ENCODE data around the gene GRM8. TPM values are rescaled to one million over a fixed set of nuclear protein-coding genes. Genes with fewer than 3 reads are reported as not detected.

GRM8 gene
- polyA plus RNA-seq, 1 donor from 2014 or later: 1.5 TPM

- Histone ChIP-seq H3F3A (ENCODE audit: insufficient read depth, low read length, poor library complexity, severe bottlenecking) (no peaks in the 10 kb centered on the region), H3K4me2 (ENCODE audit: low read length) (no peak overlapping the region), H3K4me3 (ENCODE audit: low read length) (no peak overlapping the region), H3K9ac (ENCODE audit: low read length) (no peak overlapping the region), H3K9me3 (ENCODE audit: low read length) (no peaks in the 10 kb centered on the region), H2AFZ (ENCODE audit: low read depth, low read length) (no peak overlapping the region), H3K36me3 (ENCODE audit: insufficient read depth, low read length) (no peaks in the 10 kb centered on the region), H3K27me3 (ENCODE audit: insufficient read depth, low read depth, low read length) (no peaks in the 10 kb centered on the region), H3K79me2 (replicated peaks; ENCODE audit: insufficient read depth, low read length) (no peaks in the 10 kb centered on the region), H3K27ac (ENCODE audit: low read length) (no peak overlapping the region), H3K9me2 (ENCODE audit: insufficient read depth, low read length) (no peaks in the 10 kb centered on the region), H4K20me1 (ENCODE audit: insufficient read depth) (no peaks in the 10 kb centered on the region)
- TF ChIP-seq POLR2AphosphoS5 (IDR thresholded peaks at IDR 0.05) (no peak), CTCF (IDR thresholded peaks at IDR 0.05; ENCODE audit: poor library complexity, severe bottlenecking) (no peak), EP300 (conservative IDR thresholded peaks at IDR 0.05; ENCODE audit: poor library complexity, severe bottlenecking) (no peak), MXI1 (conservative IDR thresholded peaks at IDR 0.05; ENCODE audit: poor library complexity, severe bottlenecking) (no peak), TAF1 (IDR thresholded peaks at IDR 0.05; ENCODE audit: low read depth) (no peak), EZH2 (IDR thresholded peaks at IDR 0.05; ENCODE audit: borderline replicate concordance, insufficient read depth, low read length, poor library complexity, severe bottlenecking) (no peak), SMC3 (conservative IDR thresholded peaks at IDR 0.05; ENCODE audit: poor library complexity) (no peak), RAD21 (conservative IDR thresholded peaks at IDR 0.05) (no peak)
- TF ChIP-seq, protein P1, sequence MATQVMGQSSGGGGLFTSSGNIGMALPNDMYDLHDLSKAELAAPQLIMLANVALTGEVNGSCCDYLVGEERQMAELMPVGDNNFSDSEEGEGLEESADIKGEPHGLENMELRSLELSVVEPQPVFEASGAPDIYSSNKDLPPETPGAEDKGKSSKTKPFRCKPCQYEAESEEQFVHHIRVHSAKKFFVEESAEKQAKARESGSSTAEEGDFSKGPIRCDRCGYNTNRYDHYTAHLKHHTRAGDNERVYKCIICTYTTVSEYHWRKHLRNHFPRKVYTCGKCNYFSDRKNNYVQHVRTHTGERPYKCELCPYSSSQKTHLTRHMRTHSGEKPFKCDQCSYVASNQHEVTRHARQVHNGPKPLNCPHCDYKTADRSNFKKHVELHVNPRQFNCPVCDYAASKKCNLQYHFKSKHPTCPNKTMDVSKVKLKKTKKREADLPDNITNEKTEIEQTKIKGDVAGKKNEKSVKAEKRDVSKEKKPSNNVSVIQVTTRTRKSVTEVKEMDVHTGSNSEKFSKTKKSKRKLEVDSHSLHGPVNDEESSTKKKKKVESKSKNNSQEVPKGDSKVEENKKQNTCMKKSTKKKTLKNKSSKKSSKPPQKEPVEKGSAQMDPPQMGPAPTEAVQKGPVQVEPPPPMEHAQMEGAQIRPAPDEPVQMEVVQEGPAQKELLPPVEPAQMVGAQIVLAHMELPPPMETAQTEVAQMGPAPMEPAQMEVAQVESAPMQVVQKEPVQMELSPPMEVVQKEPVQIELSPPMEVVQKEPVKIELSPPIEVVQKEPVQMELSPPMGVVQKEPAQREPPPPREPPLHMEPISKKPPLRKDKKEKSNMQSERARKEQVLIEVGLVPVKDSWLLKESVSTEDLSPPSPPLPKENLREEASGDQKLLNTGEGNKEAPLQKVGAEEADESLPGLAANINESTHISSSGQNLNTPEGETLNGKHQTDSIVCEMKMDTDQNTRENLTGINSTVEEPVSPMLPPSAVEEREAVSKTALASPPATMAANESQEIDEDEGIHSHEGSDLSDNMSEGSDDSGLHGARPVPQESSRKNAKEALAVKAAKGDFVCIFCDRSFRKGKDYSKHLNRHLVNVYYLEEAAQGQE (IDR thresholded peaks at IDR 0.05; ENCODE audit: borderline replicate concordance): no peak
Observed at GRCh38 chr7:126662856-126663255, 589.9 kb downstream of the GRM8 start.

DNA sequence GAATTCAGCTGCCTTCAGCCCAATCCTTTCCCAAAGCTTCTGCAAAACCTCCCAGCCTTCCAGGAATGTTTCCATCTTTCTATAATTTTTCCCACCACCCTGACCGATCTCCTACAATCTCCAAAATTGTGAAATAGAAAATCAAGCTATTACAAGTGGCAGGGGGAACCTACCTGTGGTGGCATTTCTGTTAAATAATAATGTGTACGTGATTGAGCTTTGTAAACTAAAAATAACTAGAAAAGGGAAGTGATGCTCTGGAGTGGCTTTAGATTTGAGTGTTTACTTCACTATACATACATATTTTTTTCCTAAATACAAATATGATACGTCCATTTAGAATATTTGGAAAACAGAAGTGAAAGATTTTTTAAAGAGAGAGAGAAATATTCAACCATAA lies 593.6 kb downstream of the GRM8 start:
- H4K20me1 ChIP-seq (ENCODE audit: insufficient read depth): no peaks in the 10 kb centered on the region
- no peak overlapping the region for H3K27ac ChIP-seq (ENCODE audit: low read length)
- H3K4me3 ChIP-seq (ENCODE audit: low read length): no peak overlapping the region
- no peaks in the 10 kb centered on the region for H3K27me3 ChIP-seq (ENCODE audit: insufficient read depth, low read depth, low read length)
- H3K36me3 ChIP-seq (ENCODE audit: insufficient read depth, low read length): no peaks in the 10 kb centered on the region
- no peaks in the 10 kb centered on the region for H3F3A ChIP-seq (ENCODE audit: insufficient read depth, low read length, poor library complexity, severe bottlenecking)
- TF ChIP-seq MXI1 (conservative IDR thresholded peaks at IDR 0.05; ENCODE audit: poor library complexity, severe bottlenecking): no peak
- no peak for TF ChIP-seq TAF1 (IDR thresholded peaks at IDR 0.05; ENCODE audit: low read depth)
- no peak for TF ChIP-seq EP300 (conservative IDR thresholded peaks at IDR 0.05; ENCODE audit: poor library complexity, severe bottlenecking)
- no peak for TF ChIP-seq EZH2 (IDR thresholded peaks at IDR 0.05; ENCODE audit: borderline replicate concordance, insufficient read depth, low read length, poor library complexity, severe bottlenecking)
- no peak for TF ChIP-seq RAD21 (conservative IDR thresholded peaks at IDR 0.05)
- TF ChIP-seq CTCF (IDR thresholded peaks at IDR 0.05; ENCODE audit: poor library complexity, severe bottlenecking): no peak
- TF ChIP-seq SMC3 (conservative IDR thresholded peaks at IDR 0.05; ENCODE audit: poor library complexity): no peak
- TF ChIP-seq POLR2AphosphoS5 (IDR thresholded peaks at IDR 0.05): no peak
- TF ChIP-seq, protein P1 (IDR thresholded peaks at IDR 0.05; ENCODE audit: borderline replicate concordance): no peak
- H3K4me2 ChIP-seq (ENCODE audit: low read length): no peak overlapping the region
- H3K9me3 ChIP-seq (ENCODE audit: low read length): no peaks in the 10 kb centered on the region
- no peaks in the 10 kb centered on the region for H3K79me2 ChIP-seq (replicated peaks; ENCODE audit: insufficient read depth, low read length)
- no peak overlapping the region for H3K9ac ChIP-seq (ENCODE audit: low read length)
- no peaks in the 10 kb centered on the region for H3K9me2 ChIP-seq (ENCODE audit: insufficient read depth, low read length)
- H2AFZ ChIP-seq (ENCODE audit: low read depth, low read length): no peak overlapping the region

All from neural cell (in vitro differentiated cells).